ENCODE data around the gene NKAIN2.
"Not testable (repeated sequence)": the region's sequence is repeated elsewhere in the genome, so short reads cannot be mapped to it uniquely, and the experiment has no call there.

Gene NKAIN2

GRCh38 chr6:124446961-124447360 lies 643.3 kb downstream of the NKAIN2 start:
- no peak for TF ChIP-seq CTCF (IDR thresholded peaks at IDR 0.05; ENCODE audit: insufficient read depth, low read depth, low read length, missing control alignments)
- DNase-seq (ENCODE audit: low read depth): no peak
- no peak overlapping the region for H3K4me3 ChIP-seq (ENCODE audit: low read depth, low read length)

GRCh38 chr6:124459268-124459667 lies 655.6 kb downstream of the NKAIN2 start:
- no peak for DNase-seq (ENCODE audit: low read depth)
- TF ChIP-seq CTCF (IDR thresholded peaks at IDR 0.05; ENCODE audit: insufficient read depth, low read depth, low read length, missing control alignments): no peak
- H3K4me3 ChIP-seq (ENCODE audit: low read depth, low read length): no peak overlapping the region

- DNase-seq (ENCODE audit: low read depth): no peak
- H3K4me3 ChIP-seq (ENCODE audit: low read depth, low read length): no peak overlapping the region
- no peak for TF ChIP-seq CTCF (IDR thresholded peaks at IDR 0.05; ENCODE audit: insufficient read depth, low read depth, low read length, missing control alignments)
Measured at GRCh38 chr6:124462750-124463149, 659.1 kb downstream of the NKAIN2 start.

GRCh38 chr6:124463271-124463670 lies 659.6 kb downstream of the NKAIN2 start:
- no peak overlapping the region for H3K4me3 ChIP-seq (ENCODE audit: low read depth, low read length)
- no peak for TF ChIP-seq CTCF (IDR thresholded peaks at IDR 0.05; ENCODE audit: insufficient read depth, low read depth, low read length, missing control alignments)
- DNase-seq (ENCODE audit: low read depth): no peak

- not testable (repeated sequence) for DNase-seq (ENCODE audit: low read depth); H3K4me3 ChIP-seq (ENCODE audit: low read depth, low read length)
Measured at GRCh38 chr6:124464600-124464999, 660.9 kb downstream of the NKAIN2 start.

GRCh38 chr6:124466949-124467348 lies 663.3 kb downstream of the NKAIN2 start:
- no peak overlapping the region for H3K4me3 ChIP-seq (ENCODE audit: low read depth, low read length)
- no peak for TF ChIP-seq CTCF (IDR thresholded peaks at IDR 0.05; ENCODE audit: insufficient read depth, low read depth, low read length, missing control alignments)
- DNase-seq (ENCODE audit: low read depth): no peak

GRCh38 chr6:124467366-124467765 lies 663.7 kb downstream of the NKAIN2 start:
- H3K4me3 ChIP-seq (ENCODE audit: low read depth, low read length): no peak overlapping the region
- no peak for TF ChIP-seq CTCF (IDR thresholded peaks at IDR 0.05; ENCODE audit: insufficient read depth, low read depth, low read length, missing control alignments)
- DNase-seq (ENCODE audit: low read depth): no peak

All from GM12865 (cell line).